NCI-H1092 (cell line): ENCODE measurements around the gene ZBTB39.
"Not testable (repeated sequence)": the region's sequence is repeated elsewhere in the genome, so short reads cannot be mapped to it uniquely, and the experiment has no call there.

Source experiments
- DNase-seq: peaks from one replicate; lab custom pipeline; 2025; lab: John Stamatoyannopoulos, UW

Gene ZBTB39

GRCh38 chr12:57031789-57032188 lies 25.4 kb upstream of the ZBTB39 start:
- DNase-seq = no peak

DNA sequence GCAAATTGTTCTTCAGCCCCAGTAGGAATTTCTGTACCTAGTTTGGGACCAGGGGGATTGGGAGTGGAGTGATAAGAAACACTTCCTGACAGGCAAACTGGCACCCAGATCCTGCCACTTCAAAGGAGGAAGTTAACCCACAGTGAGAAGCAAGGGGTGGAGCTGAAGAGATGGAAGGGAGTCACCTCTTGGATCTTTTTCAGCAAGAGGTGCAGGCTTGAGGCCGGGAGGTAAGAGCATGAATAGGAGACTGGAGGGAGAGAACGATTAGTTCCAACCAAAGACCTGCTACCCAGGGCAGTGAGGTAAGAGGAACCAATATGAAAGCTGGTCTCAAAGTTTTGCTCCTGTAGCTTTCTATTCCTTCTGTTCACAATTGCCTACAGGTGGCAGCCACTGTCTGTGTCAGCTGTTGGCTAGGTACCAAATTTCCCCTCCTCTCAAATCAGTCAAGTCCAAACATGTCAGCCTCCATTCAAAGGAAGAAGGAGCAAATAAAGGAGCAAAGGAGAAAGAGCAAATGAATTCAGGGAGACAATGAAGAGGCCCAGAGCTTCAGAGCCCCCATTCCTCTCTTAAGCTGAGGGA lies 24.9 kb upstream of the ZBTB39 start:
- DNase-seq = no peak

DNA sequence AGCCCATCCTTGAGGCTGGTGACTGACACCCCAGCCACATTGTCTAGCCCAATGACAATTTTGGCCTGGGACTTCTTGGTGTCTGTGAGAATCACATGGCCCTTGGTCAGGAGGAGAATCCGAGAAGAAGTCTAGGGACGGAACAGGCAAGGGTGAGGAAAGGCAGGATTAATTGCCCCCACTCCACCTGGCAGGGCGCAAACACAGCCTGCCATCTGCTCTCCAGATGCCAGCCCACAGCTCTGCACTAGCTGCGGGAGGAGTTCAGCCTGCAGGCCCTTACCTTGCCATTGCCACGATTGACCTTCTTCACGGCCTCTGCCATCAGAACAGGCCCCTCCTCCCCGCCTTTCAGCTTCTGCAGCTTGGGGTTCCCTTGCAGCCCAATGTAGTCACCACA lies 23.1 kb upstream of the ZBTB39 start:
- DNase-seq = no peak

GRCh38 chr12:57027805-57028153 lies 21.4 kb upstream of the ZBTB39 start:
- no peak for DNase-seq

DNA sequence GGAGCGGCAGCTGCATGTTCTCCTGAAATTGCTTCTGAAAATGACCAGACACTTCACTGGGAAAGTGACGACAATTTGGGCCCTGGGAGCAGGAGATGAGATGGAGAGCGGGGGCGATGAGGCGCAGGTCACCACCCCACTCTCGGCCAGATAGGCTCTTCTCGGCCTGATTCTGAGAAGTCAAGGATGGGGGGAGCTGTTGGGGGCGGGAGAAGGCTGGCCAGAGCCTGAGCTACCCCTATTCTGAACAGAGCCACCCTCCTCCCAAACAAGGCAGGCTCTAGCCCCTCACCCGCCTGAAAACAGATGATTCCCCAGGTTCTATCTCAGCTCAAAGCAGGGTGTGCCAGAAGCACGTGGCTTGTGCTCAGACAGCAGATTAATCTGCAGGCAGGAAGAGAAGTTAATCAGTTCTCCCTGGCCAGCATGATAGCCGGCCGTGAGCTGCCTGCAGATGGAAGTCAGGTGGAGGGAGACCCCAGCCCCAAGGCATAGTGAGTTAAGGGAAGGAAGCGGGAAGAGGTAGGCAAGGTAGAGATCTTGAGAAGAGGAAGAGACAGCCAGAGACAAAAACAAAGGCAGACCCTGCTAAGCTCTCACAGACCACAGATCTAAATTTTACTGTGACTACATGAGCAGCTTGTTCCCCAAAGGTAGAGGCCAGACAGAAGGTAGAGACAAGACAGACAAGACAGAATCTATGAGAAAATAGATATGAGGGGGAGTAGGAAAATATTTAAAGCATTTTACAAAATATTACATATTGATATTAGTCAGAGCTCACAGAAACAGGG lies 20.9 kb upstream of the ZBTB39 start:
- DNase-seq = no peak

GRCh38 chr12:57025196-57025595 lies 18.9 kb upstream of the ZBTB39 start:
- no peak for DNase-seq

GRCh38 chr12:57022324-57022723 lies 16.0 kb upstream of the ZBTB39 start:
- not testable (repeated sequence) for DNase-seq

GRCh38 chr12:57019983-57020719 lies 13.8 kb upstream of the ZBTB39 start:
- DNase-seq = no peak

DNA sequence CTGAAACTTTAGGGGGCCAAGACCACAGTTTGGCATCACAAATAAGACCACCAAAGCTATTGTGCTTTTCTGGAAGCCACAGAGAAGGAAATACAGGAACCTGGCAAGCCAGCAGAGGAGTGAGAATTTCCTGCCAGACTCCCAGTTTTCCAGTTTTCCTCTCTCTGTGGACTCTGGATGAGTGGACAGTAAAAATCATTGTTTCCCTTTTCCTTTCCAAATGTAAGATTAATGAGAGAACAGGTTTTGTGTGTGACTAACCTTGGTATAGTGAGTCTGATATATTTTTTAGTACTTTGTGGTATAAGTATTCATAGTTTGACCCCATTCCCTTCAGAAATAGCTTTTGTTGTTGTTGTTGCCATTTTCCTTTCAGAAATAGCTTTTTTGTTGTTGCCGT lies 12.6 kb upstream of the ZBTB39 start:
- DNase-seq = no peak

DNA sequence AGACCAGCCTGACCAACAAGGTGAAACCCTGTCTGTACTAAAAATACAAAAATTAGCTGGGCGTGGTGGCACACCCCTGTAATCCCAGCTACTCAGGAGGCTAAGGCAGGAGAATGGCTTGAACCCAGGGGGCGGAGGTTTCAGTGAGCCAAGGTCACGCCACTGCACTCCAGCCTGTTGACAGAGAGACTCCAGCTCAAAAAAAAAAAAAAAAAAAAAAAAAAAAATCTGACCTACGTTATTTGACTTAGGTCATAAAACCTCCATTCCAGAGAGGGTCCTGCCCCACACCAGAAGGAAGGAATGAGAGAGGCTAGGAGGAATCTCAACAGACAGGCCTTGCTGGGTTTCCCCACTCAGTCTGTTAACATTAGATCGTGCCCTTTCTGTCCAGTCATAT lies 12.0 kb upstream of the ZBTB39 start:
- not testable (repeated sequence) for DNase-seq

DNA sequence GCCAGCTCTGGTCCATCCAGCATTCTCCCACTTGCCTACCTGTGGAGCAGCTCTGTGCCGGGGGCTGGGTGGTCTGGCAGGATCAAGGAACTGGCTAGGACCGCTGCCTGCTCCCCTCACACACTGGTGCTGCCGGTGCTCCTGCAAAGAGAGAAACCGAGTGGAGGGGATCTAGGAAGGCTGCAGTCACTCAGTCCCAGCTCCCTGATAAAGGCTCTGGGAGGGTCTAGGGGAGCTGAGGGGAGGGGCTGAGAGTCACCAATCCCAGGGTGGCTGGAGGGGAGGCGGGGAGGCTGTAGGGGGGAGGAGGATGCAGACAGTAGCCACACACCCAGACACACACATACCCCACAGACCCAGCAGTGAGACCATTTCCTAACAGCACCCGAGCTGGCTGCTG lies 10.0 kb upstream of the ZBTB39 start, which contains the start of gene TAC3:
TAC3 (minus strand) TSS at position 182 of the 400 bp plus-strand sequence. CDS start 732 bp downstream, outside the sequence.
- no peak for DNase-seq

- no peak for DNase-seq
Observed at GRCh38 chr12:57012600-57013465, 6.5 kb upstream of the ZBTB39 start.

DNA sequence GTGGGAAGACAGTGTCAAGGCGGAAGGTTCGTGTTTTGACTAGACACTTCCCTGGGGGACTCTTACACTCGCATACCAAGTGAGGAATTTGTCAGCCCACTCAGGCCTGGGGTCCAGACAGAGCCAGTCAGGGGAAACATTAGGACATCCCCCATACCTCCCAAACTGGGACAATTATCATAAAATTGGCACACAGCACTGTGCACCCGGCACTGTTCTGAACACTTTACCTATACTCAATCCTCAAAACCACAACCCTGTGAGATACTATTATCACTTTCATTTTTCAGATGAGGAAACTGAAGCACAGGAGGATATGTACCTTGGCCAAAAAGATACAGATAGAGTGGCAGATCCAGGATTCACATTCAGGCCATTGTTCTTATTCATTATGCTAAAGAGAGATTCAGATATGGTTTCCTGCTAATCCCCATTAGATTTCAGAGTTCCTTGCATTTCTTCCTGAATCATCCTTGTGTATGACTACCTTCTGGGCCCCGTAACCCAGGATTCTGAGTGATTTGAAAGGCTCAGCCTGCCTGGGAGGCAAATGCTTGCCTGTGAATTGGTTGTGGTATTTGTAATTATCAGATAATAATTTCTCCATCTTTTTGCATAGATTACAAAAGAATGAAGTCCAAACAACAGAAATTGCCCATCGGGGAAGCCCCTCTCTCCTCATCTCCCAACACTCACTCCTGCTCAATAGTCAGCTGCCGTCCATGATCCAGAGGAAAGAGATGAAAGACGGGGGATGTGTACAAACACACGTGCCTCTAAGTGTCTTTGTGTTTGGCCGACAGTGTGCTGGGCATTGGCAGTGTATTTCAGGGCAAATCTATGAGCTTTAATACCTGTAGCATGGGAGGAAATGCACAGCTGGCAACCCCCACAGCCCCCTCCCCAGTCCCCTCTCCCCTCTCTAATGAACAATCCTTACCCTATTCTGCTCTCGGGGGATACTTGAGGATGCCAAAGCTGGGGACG lies 5.4 kb upstream of the ZBTB39 start:
- DNase-seq = no peak

DNA sequence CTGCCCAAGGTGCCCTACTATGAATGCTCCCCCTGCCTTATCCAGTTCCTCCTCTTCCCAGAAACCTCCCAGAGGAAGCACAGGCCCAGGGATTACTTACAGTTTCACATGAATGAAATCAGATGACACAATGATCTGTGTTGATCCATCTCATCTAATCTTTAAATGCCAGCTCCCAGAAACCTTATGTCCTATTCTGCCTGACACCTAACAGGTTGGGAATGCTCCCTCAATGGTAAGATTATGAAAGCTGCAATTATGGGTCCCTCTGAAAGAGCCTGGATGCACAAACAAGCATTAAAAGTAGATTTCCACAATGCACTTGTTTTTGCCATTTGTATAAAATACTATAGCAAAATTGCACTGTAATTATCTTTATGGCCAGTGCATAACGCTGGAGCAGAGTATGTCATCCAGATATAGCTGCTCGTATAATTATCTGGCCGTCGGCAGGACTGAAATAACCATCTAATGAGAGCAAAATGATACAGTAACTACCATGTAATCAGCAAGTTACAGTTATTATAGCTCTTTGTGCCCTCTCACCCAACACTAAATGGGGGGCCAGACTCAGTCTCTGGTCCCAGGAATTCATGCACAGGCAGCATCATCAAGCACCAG lies 4.4 kb upstream of the ZBTB39 start:
- no peak for DNase-seq

DNA sequence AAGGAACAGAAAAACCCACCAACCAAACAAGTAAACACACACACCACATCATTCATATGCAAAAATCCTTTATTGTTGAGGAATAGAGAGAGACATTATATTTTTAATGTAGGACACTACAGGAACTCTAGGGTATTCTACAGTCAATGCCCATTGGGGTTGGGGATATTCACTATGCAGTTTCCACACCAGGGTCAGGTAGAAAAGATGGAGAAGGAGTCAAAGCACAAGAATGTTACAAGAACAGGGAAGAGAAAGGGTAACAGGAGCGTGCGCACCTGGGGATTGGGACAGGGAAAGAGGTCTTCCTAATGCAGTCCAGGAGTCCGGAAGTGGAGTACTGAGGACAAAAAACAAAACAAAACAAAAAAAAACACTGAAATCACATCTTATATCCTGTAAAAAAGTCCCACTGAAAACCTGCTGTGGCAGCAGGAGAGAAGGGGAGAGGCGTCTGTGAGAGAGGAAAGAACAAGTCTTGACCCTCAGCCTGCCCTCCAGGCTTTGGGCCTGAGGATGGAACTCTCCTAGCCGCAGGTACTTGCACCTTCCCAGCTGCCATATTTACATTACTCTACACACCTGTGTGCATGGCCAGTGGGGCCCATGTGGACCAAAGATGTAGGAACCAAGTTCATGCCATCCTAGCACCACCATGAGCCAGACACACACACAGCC lies 3.7 kb upstream of the ZBTB39 start:
- no peak for DNase-seq

DNA sequence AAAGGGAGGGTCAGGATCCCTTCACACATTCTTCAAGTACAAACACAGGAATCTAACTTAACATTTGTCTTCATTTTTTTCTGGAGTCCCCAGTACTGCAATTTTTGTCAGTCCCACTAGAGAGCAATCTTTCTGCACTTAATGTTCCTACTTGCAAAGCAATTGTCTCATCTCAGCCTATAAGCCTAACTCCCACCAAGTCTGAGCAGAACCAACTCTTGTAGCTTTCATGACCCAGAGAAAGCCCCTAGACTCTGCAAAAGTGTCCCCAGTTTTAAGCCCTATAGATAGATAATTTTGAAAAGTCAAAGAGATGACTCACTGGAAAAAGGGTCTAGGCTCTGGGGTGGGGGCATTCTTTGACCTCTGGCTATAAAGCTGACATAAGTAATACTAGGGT lies 1.8 kb upstream of the ZBTB39 start:
- no peak for DNase-seq

DNA sequence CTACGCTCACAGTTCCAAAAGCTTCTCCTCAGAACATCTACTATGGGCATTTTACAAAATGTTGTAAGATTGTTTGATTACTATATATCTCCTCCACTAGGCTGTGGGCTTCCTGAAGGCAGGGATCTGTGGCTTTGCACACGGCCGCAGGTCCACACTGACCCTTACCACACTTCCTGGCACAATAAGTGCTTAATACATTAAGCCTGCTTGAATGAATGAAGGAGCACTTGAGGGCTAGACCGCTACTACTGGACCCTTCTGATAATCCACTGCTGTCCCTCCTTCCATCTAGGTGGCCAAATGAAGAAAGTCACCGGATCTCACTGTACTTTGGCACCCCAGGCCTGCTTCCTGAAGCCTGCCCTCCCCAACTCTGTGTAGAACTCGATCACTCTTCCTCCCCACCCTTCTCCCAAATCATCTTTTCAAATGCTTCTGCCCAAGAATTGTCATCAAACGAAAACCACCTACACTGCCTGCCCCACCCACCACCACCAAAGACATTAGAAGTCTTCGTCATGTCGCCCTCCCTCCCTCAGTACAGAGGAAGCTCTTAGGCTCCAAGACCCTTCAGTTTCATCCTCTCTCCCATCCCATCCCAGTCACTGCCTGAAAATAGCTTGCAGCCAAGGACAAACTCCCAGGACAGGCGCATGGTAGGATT lies 596 bp upstream of the ZBTB39 start:
- DNase-seq = no peak

GRCh38 chr12:57004651-57005050 lies 1.7 kb downstream of the ZBTB39 start:
- no peak for DNase-seq

DNA sequence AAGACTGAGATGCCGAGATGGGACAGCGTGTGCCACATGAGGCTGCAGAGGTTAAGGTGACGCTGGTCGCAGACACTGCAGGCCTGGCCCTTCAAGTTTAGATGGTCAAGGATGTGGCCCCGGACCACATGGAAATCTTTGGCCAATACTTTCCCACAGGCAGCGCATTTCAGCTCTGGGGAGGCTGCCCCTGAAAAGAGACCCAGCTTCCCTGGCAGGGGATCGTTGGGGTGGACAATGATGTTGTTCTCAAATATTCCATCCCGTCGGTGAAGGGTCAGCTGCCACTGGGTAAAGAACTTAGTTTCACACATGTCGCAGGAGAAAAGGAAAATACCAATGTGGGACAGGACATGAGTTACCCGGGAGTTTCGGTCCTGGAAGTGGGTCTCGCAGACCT lies 3.0 kb downstream of the ZBTB39 start:
- DNase-seq = no peak
